ENCODE results near the gene AHCYL2.
"Not testable (repeated sequence)": the region's sequence is repeated elsewhere in the genome, so short reads cannot be mapped to it uniquely, and the experiment has no call there.

GRCh38 chr7:129447445-129447844 lies 222.6 kb downstream of the AHCYL2 start:
- TF ChIP-seq CTCF (IDR thresholded peaks at IDR 0.05); USF1 (CRISPR knock-in tag; IDR thresholded peaks at IDR 0.05); EMX1 (CRISPR knock-in tag; IDR thresholded peaks at IDR 0.05); NR1H2 (CRISPR knock-in tag; IDR thresholded peaks at IDR 0.05); SMAD4 (CRISPR knock-in tag; IDR thresholded peaks at IDR 0.05); FOXP4 (CRISPR knock-in tag; IDR thresholded peaks at IDR 0.05); ZBTB43 (CRISPR knock-in tag; IDR thresholded peaks at IDR 0.05); ETV6 (CRISPR knock-in tag; IDR thresholded peaks at IDR 0.05): not testable (repeated sequence)
